ENCODE results near the gene ZFP3. TPM values are rescaled to one million over a fixed set of nuclear protein-coding genes. Genes with fewer than 3 reads are reported as not detected.

ZFP3 gene
- total RNA-seq, 4 donors from 2014 or later, result 5.8 to 8.1 (median 6.6) TPM

DNA sequence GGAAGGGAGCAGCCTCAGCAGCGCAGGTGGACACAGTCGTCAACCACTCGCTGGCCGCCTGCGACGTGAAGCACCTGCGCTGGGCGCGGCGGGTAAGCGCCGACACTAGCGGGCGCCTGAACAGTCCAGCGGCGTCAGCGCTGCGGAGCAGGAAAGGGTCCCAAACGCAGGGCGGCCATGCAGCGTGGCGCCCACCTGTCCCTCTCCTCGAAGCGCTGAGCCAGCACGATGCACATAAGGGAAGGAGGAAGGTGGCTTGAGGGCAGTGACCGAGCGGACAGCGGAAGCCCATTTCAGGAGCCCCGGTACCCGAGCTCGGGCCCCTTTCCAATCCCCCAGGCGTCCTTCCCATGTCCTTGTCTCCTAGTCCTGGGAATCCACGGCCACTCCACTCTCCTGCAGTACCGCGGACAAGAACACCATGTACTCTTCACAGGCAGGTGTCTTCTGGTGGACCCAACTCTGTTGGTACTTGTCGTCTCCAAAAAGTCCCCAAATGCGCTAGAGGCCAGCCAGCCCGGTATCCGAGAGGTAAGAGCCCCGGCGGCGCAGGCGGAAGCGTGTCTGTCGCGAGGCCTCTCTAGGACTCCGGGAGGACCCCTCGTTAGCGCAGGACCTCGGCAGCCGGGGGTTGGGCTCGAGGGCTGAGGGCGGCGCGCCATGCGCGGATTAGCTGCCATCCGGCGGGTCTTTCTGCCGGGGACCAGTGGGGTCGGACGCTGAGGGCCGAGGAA lies 19.0 kb downstream of the ZFP3 start:
- H3K36me3 ChIP-seq, result peaks cover 0 to 15% of the 10 kb centered on the region in 2 donors
- peaks cover 0 to 19% (median 0%) of the 10 kb centered on the region in 3 donors for H3K4me1 ChIP-seq
- H3K27ac ChIP-seq, result peak overlapping the region in 3 of 4 donors; percentile 70 to 77 (median 74)
- no peak for TF ChIP-seq CTCF (IDR thresholded peaks at IDR 0.05)
- TF ChIP-seq POLR2A (IDR thresholded peaks at IDR 0.05), result no peak
- TF ChIP-seq EP300 (IDR thresholded peaks at IDR 0.05), result no peak
- TF ChIP-seq POLR2AphosphoS5 (IDR thresholded peaks at IDR 0.05), result no peak
- 0% methylated on average over 3 to 9 of the region's 63 CpGs for WGBS, 2 donors (ENCODE audit: low coverage in 1 of 2)
- H3K9me3 ChIP-seq, result peaks cover 2 to 52% (median 9%) of the 10 kb centered on the region in 3 donors
- H3K27me3 ChIP-seq, result no peaks in the 10 kb centered on the region
- peak overlapping the region; percentile 36 to 58 for H3K4me3 ChIP-seq
- ATAC-seq, result peak; percentile 78

- H3K4me3 ChIP-seq, result no peak overlapping the region
- no peaks in the 10 kb centered on the region for H3K27me3 ChIP-seq
- WGBS, 2 donors (ENCODE audit: low coverage in 1 of 2), result 79 to 100% methylated on average over 2 to 5 of the region's 5 CpGs
- no peaks in the 10 kb centered on the region for H3K36me3 ChIP-seq
- no peak for ATAC-seq
- no peak for TF ChIP-seq EP300 (IDR thresholded peaks at IDR 0.05)
- no peak for TF ChIP-seq POLR2AphosphoS5 (IDR thresholded peaks at IDR 0.05)
- no peak for TF ChIP-seq POLR2A (IDR thresholded peaks at IDR 0.05)
- TF ChIP-seq CTCF (IDR thresholded peaks at IDR 0.05), result no peak
- H3K9me3 ChIP-seq, result peaks cover 0 to 32% (median 0%) of the 10 kb centered on the region in 3 donors
- H3K4me1 ChIP-seq, result peaks cover 0 to 19% (median 0%) of the 10 kb centered on the region in 3 donors
- no peak overlapping the region for H3K27ac ChIP-seq
Measured at GRCh38 chr17:5099271-5099670, 21.0 kb downstream of the ZFP3 start.

- TF ChIP-seq POLR2A (IDR thresholded peaks at IDR 0.05) (no peak), CTCF (IDR thresholded peaks at IDR 0.05) (no peak), POLR2AphosphoS5 (IDR thresholded peaks at IDR 0.05) (no peak), EP300 (IDR thresholded peaks at IDR 0.05) (no peak)
- peaks cover 0 to 16% (median 0%) of the 10 kb centered on the region in 3 donors for H3K9me3 ChIP-seq
- peaks cover 0 to 19% (median 0%) of the 10 kb centered on the region in 3 donors for H3K4me1 ChIP-seq
- H3K27me3 ChIP-seq, result no peaks in the 10 kb centered on the region
- H3K27ac ChIP-seq, result no peak overlapping the region
- H3K4me3 ChIP-seq, result no peak overlapping the region
- peaks cover 0 to 8% of the 10 kb centered on the region in 2 donors for H3K36me3 ChIP-seq
- WGBS, 2 donors (ENCODE audit: low coverage in 1 of 2), result no CpG with 5 or more reads among the region's 6 CpGs
- ATAC-seq, result no peak
Measured at GRCh38 chr17:5100832-5101231, 22.6 kb downstream of the ZFP3 start.

DNA sequence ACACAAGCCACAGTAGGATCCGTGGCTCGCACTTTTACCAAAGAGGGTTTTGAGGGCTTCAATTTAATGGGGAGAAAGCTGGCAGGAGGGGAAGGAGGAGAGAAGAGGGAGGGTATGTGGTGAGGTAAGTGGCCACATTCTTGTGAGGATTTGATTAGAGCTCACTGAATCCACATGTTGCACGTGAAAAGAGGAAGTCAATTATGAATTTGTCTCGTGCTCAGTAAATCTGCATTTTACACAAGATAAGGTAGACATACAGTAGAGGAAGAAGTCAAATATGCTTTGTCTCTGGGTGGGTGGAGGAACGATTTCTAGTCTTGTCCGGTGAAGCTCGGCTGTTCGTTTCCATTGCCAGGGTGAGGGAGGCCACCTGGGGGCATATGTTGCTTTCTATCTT lies 32.5 kb downstream of the ZFP3 start:
- H3K4me3 ChIP-seq, result peak overlapping the region; percentile 52 to 77
- peaks cover 0 to 49% of the 10 kb centered on the region in 2 donors for H3K36me3 ChIP-seq
- H3K27ac ChIP-seq, result peak overlapping the region in 2 of 4 donors; percentile 82 to 83
- peaks cover 16% of the 10 kb centered on the region for H3K27me3 ChIP-seq
- 19 to 24% methylated on average over 8 of the region's 8 CpGs for WGBS, 2 donors (ENCODE audit: low coverage in 1 of 2)
- peaks cover 0 to 23% (median 6%) of the 10 kb centered on the region in 3 donors for H3K4me1 ChIP-seq
- no peak for ATAC-seq
- TF ChIP-seq POLR2AphosphoS5 (IDR thresholded peaks at IDR 0.05) (no peak), CTCF (IDR thresholded peaks at IDR 0.05) (no peak), POLR2A (IDR thresholded peaks at IDR 0.05) (no peak), EP300 (IDR thresholded peaks at IDR 0.05) (no peak)
- peaks cover 0 to 3% (median 0%) of the 10 kb centered on the region in 3 donors for H3K9me3 ChIP-seq
